Measurements from ENCODE around the gene NIPSNAP2. TPM values are rescaled to one million over a fixed set of nuclear protein-coding genes. Genes with fewer than 3 reads are reported as not detected.
"Not testable (repeated sequence)": the region's sequence is repeated elsewhere in the genome, so short reads cannot be mapped to it uniquely, and the experiment has no call there.

Gene NIPSNAP2
- polyA plus RNA-seq, 2 donors: 15.6 to 21.6 TPM

DNA sequence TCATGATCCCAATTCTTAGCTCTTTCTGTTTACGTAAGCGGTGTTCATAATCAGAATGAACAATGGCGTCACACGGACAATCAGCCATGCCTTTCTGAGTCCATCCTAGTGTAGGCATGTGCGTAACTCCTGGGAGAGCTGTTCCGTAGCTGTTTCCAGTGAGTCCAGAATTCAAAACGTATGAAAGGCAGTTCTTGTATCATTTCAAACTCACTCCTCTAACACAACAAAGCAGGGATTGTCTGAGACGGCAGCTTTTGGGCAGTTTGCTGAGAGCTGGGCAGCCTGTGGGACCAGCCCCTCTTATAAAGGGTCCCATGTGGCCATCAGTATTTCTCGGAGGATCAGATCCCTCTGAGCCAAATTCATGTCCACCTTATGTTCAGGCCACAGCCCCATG, 43.5 kb downstream of the NIPSNAP2 start:
- Histone ChIP-seq H3K9me3 (ENCODE audit: control insufficient read depth in 2 of 2, insufficient read depth in 1 of 2, low read depth in 1 of 2, low read length in 1 of 2) (no peaks in the 10 kb centered on the region), H3K27ac (ENCODE audit: low read depth in 2 of 2, low read length in 1 of 2) (no peak overlapping the region), H3K36me3 (ENCODE audit: control insufficient read depth in 2 of 2, insufficient read depth in 2 of 2, low read length in 1 of 2) (no peaks in the 10 kb centered on the region), H3K27me3 (ENCODE audit: control insufficient read depth in 1 of 2, insufficient read depth in 2 of 2, low read length in 2 of 2) (no peaks in the 10 kb centered on the region), H3K4me3 (ENCODE audit: low read depth in 1 of 2, low read length in 2 of 2) (no peak overlapping the region), H3K4me1 (ENCODE audit: control insufficient read depth in 2 of 2, insufficient read depth in 2 of 2, low read length in 1 of 2) (no peaks in the 10 kb centered on the region)
- 84 to 90% methylated on average over 9 of the region's 9 CpGs for whole genome bisulfite sequencing, 2 donors

DNA sequence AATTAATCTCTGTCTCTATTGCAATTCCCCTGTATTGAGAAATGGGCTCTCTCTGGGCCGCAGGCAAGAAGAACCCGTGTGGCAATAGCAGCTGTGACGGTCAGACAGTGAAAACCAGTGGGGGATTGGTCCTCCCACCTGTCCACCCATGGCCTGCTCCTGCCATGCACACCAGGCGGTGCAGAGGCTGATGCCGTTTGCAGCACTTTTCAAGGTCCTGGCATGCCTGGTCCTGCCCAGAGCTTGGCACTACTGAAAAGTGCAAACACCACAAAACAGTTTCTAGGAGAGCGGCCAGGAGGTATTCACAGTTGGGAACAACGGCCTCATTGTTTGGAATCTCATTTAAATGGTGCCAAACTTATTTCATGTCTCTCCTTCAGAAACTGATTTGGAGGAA, 45.3 kb downstream of the NIPSNAP2 start:
- 38 to 46% methylated on average over 7 of the region's 7 CpGs for WGBS, 2 donors
- no peak overlapping the region for H3K27ac ChIP-seq (ENCODE audit: low read depth in 2 of 2, low read length in 1 of 2)

DNA sequence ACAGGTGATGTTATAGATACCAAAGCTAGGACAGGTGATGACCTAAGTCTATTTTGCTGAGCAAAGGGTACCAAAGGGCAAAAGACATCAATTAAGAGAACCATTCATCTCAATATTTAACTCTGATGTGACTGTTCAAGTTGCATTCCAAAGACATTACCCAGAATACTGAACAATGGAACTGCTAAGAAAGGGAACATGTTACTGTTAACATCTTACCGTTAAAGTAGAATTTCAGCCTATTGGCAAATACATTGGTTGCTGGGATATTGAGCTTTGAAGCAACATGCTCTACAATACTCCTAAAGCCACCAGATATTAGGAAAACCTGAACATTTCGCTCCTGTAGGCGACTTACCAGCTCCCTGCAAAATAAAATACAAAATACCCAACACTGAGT, 52.6 kb downstream of the NIPSNAP2 start:
- not testable (repeated sequence) for H3K27ac ChIP-seq (ENCODE audit: low read depth in 2 of 2, low read length in 1 of 2); H3K9me3 ChIP-seq (ENCODE audit: control insufficient read depth in 2 of 2, insufficient read depth in 1 of 2, low read depth in 1 of 2, low read length in 1 of 2); H3K27me3 ChIP-seq (ENCODE audit: control insufficient read depth in 1 of 2, insufficient read depth in 2 of 2, low read length in 2 of 2); H3K36me3 ChIP-seq (ENCODE audit: control insufficient read depth in 2 of 2, insufficient read depth in 2 of 2, low read length in 1 of 2); H3K4me1 ChIP-seq (ENCODE audit: control insufficient read depth in 2 of 2, insufficient read depth in 2 of 2, low read length in 1 of 2); H3K4me3 ChIP-seq (ENCODE audit: low read depth in 1 of 2, low read length in 2 of 2)
- 74 to 95% methylated on average over 3 of the region's 3 CpGs for WGBS, 2 donors

More for the DNA sequence above, 45.3 kb downstream of the NIPSNAP2 start:
- Histone ChIP-seq H3K36me3 (ENCODE audit: control insufficient read depth in 2 of 2, insufficient read depth in 2 of 2, low read length in 1 of 2) (peaks cover 0 to 3% of the 10 kb centered on the region in 2 donors), H3K27me3 (ENCODE audit: control insufficient read depth in 1 of 2, insufficient read depth in 2 of 2, low read length in 2 of 2) (no peaks in the 10 kb centered on the region), H3K9me3 (ENCODE audit: control insufficient read depth in 2 of 2, insufficient read depth in 1 of 2, low read depth in 1 of 2, low read length in 1 of 2) (no peaks in the 10 kb centered on the region), H3K4me1 (ENCODE audit: control insufficient read depth in 2 of 2, insufficient read depth in 2 of 2, low read length in 1 of 2) (no peaks in the 10 kb centered on the region), H3K4me3 (ENCODE audit: low read depth in 1 of 2, low read length in 2 of 2) (no peak overlapping the region)

DNA sequence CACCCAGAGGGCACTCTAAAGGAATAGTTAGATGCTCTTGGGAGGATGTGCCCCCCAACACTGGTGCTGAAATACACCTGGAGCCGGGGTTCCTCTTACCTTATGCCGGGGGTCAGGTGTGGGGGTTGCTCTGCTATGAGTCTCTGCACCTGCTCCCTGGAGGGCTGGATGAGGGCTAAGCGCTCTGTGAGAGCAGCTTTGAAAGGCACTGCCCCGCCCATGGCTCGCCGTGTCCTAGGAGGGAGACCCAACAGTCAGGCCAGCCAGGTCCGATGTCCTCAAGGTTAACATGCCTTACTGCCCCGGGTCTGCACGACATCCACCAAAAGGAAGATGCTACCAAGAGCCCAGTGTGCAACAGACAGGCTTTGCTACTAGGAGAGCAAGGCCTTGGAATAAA, 55.1 kb downstream of the NIPSNAP2 start:
- H3K27ac ChIP-seq (ENCODE audit: low read depth in 2 of 2, low read length in 1 of 2): no peak overlapping the region
- peaks cover 2 to 4% of the 10 kb centered on the region in 2 donors for H3K36me3 ChIP-seq (ENCODE audit: control insufficient read depth in 2 of 2, insufficient read depth in 2 of 2, low read length in 1 of 2)
- no peaks in the 10 kb centered on the region for H3K4me1 ChIP-seq (ENCODE audit: control insufficient read depth in 2 of 2, insufficient read depth in 2 of 2, low read length in 1 of 2)
- no peak overlapping the region for H3K4me3 ChIP-seq (ENCODE audit: low read depth in 1 of 2, low read length in 2 of 2)
- H3K9me3 ChIP-seq (ENCODE audit: control insufficient read depth in 2 of 2, insufficient read depth in 1 of 2, low read depth in 1 of 2, low read length in 1 of 2): no peaks in the 10 kb centered on the region
- WGBS, 2 donors: 69 to 80% methylated on average over 9 of the region's 9 CpGs
- no peaks in the 10 kb centered on the region for H3K27me3 ChIP-seq (ENCODE audit: control insufficient read depth in 1 of 2, insufficient read depth in 2 of 2, low read length in 2 of 2)

DNA sequence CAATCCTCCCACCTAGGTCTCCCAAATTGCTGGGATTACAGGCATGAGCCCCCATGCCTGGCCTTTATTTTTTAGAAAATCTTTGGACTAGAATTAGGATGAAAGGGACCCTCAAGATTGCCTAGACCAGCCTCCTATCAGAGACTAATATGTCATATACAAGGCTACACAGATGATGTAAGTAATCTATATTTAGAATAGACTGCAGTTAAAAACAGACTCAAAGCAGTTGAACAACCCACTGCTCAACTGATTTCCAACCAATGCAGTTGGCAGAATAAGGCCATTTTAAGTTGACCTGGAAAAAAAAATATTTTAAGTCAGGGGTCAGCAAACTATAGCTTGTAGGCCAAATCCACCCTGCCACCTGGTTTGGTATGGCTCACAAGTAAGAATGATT, 59.1 kb downstream of the NIPSNAP2 start:
- Histone ChIP-seq H3K36me3 (ENCODE audit: control insufficient read depth in 2 of 2, insufficient read depth in 2 of 2, low read length in 1 of 2) (peaks cover 2 to 4% of the 10 kb centered on the region in 2 donors), H3K27ac (ENCODE audit: low read depth in 2 of 2, low read length in 1 of 2) (no peak overlapping the region), H3K4me1 (ENCODE audit: control insufficient read depth in 2 of 2, insufficient read depth in 2 of 2, low read length in 1 of 2) (no peaks in the 10 kb centered on the region), H3K27me3 (ENCODE audit: control insufficient read depth in 1 of 2, insufficient read depth in 2 of 2, low read length in 2 of 2) (no peaks in the 10 kb centered on the region), H3K9me3 (ENCODE audit: control insufficient read depth in 2 of 2, insufficient read depth in 1 of 2, low read depth in 1 of 2, low read length in 1 of 2) (no peaks in the 10 kb centered on the region), H3K4me3 (ENCODE audit: low read depth in 1 of 2, low read length in 2 of 2) (no peak overlapping the region)

DNA sequence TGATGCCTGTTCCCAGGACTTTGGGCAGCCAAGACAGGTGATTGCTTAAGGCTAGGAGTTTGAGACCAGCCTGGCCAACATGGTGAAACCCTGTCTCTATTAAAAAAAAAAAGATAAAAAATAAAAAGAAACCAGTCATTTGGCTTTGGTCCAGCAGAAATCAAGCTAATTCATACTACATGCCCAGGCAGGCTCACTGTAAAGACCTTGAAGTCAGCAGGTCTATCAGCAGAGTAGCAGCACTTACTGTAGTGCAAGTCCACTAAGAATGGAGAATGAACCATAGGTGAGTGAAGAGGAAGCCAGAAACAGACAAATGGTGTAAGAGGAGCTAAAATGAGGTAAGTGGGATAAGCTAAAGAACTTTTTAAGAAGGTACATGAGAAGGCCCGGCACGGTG, 62.2 kb downstream of the NIPSNAP2 start:
- Histone ChIP-seq H3K27ac (ENCODE audit: low read depth in 2 of 2, low read length in 1 of 2) (no peak overlapping the region), H3K9me3 (ENCODE audit: control insufficient read depth in 2 of 2, insufficient read depth in 1 of 2, low read depth in 1 of 2, low read length in 1 of 2) (no peaks in the 10 kb centered on the region), H3K27me3 (ENCODE audit: control insufficient read depth in 1 of 2, insufficient read depth in 2 of 2, low read length in 2 of 2) (no peaks in the 10 kb centered on the region), H3K4me1 (ENCODE audit: control insufficient read depth in 2 of 2, insufficient read depth in 2 of 2, low read length in 1 of 2) (no peaks in the 10 kb centered on the region), H3K4me3 (ENCODE audit: low read depth in 1 of 2, low read length in 2 of 2) (no peak overlapping the region), H3K36me3 (ENCODE audit: control insufficient read depth in 2 of 2, insufficient read depth in 2 of 2, low read length in 1 of 2) (no peaks in the 10 kb centered on the region)
- WGBS, 2 donors: 49 to 89% methylated on average over 2 of the region's 2 CpGs

DNA sequence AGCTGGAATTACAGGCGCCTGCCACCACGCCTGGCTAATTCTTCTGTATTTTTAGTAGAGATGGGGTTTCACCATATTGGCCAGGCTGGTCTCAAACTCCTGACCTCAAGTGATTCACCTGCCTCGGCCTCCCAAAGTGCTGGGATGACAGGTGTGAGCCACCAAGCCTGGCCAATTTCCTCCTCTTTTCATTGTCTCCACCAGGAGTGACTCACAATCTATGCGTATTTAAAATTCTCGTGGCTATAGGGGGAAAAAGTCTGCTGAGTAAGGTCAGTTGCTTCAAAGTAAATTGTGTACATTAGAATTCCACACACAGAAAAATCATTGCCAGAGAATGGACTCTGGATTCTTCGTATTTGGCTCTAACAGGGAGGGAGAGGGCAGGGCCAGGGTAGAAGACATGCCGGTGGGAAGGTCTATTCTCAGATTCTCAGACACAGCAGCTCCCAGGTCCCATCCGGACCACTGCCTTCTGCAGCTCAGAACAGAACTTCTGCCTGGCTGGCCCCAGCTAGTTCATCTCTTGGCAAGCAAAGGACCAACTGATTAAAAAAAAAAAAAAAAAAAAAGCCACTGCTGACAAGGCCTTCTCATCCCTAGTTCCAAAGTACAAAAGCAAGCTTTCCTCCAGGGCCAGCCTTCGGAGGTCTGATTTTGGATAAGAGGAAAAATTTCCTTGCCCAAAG, 64.7 kb downstream of the NIPSNAP2 start:
- Histone ChIP-seq H3K36me3 (ENCODE audit: control insufficient read depth in 2 of 2, insufficient read depth in 2 of 2, low read length in 1 of 2) (no peaks in the 10 kb centered on the region), H3K9me3 (ENCODE audit: control insufficient read depth in 2 of 2, insufficient read depth in 1 of 2, low read depth in 1 of 2, low read length in 1 of 2) (no peaks in the 10 kb centered on the region), H3K27me3 (ENCODE audit: control insufficient read depth in 1 of 2, insufficient read depth in 2 of 2, low read length in 2 of 2) (no peaks in the 10 kb centered on the region), H3K4me3 (ENCODE audit: low read depth in 1 of 2, low read length in 2 of 2) (no peak overlapping the region), H3K27ac (ENCODE audit: low read depth in 2 of 2, low read length in 1 of 2) (no peak overlapping the region), H3K4me1 (ENCODE audit: control insufficient read depth in 2 of 2, insufficient read depth in 2 of 2, low read length in 1 of 2) (no peaks in the 10 kb centered on the region)
- 73 to 81% methylated on average over 9 of the region's 9 CpGs for WGBS, 2 donors

DNA sequence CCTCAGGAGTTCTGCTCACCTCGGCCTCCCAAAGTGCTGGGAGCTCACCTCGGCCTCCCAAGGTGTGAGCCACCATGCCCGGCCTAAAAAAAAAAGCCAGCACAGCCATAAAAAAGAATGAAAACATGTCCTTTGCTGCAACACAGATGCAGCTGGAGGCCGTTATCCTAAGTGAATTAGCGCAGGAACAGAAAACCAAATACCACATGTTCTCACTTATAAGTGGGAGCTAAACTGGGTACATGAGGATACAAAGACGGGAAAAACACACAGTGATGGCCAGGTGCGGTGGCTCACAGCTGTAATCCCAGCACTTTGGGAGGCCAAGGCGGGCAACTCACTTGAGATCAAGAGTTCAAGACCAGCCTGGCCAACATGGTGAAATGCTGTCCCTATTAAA, 66.0 kb downstream of the NIPSNAP2 start:
- Histone ChIP-seq H3K27ac (ENCODE audit: low read depth in 2 of 2, low read length in 1 of 2) (no peak overlapping the region), H3K4me1 (ENCODE audit: control insufficient read depth in 2 of 2, insufficient read depth in 2 of 2, low read length in 1 of 2) (no peaks in the 10 kb centered on the region), H3K4me3 (ENCODE audit: low read depth in 1 of 2, low read length in 2 of 2) (no peak overlapping the region), H3K9me3 (ENCODE audit: control insufficient read depth in 2 of 2, insufficient read depth in 1 of 2, low read depth in 1 of 2, low read length in 1 of 2) (no peaks in the 10 kb centered on the region), H3K27me3 (ENCODE audit: control insufficient read depth in 1 of 2, insufficient read depth in 2 of 2, low read length in 2 of 2) (no peaks in the 10 kb centered on the region), H3K36me3 (ENCODE audit: control insufficient read depth in 2 of 2, insufficient read depth in 2 of 2, low read length in 1 of 2) (no peaks in the 10 kb centered on the region)
- 95 to 98% methylated on average over 8 of the region's 8 CpGs for WGBS, 2 donors

DNA sequence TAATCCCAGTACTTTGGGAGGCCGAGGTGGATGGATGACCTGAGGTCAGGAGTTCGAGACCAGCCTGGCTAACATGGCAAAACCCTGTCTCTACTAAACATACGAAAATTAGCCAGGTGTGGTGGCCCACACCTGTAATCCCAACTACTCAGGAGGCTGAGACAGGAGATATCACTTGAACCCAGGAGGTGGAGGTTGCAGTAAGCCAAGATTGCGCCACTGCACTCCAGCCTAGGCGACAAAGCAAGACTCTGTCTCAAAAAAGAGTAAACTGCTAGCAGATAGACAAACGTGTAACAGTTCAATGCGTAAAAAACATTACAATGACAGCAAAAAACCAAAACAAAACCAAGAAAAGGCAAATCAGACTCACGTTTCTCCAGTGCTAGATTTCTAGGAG, 67.2 kb downstream of the NIPSNAP2 start:
- not testable (repeated sequence) for H3K4me1 ChIP-seq (ENCODE audit: control insufficient read depth in 2 of 2, insufficient read depth in 2 of 2, low read length in 1 of 2); H3K9me3 ChIP-seq (ENCODE audit: control insufficient read depth in 2 of 2, insufficient read depth in 1 of 2, low read depth in 1 of 2, low read length in 1 of 2); H3K27me3 ChIP-seq (ENCODE audit: control insufficient read depth in 1 of 2, insufficient read depth in 2 of 2, low read length in 2 of 2); H3K4me3 ChIP-seq (ENCODE audit: low read depth in 1 of 2, low read length in 2 of 2); H3K27ac ChIP-seq (ENCODE audit: low read depth in 2 of 2, low read length in 1 of 2); H3K36me3 ChIP-seq (ENCODE audit: control insufficient read depth in 2 of 2, insufficient read depth in 2 of 2, low read length in 1 of 2)
- WGBS, 2 donors: 85 to 88% methylated on average over 8 of the region's 8 CpGs

DNA sequence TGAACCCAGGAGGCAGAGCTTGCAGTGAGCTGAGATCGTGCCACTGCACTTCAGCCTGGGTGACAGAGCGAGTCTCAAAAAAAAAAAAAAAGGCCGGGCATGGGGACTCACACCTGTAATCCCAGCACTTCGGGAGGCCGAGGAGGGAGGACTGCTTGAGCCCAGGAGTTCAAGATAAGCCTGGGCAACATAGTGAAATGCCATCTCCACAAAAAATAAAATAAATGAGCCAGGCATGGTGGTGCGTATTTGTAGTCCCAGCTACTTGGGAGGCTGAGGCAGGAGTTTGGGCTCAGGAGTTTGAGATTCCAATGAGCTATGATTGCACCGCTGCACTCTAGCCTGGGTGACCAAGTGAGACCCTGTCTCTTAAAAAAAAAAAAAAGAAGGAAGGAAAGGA, 68.2 kb downstream of the NIPSNAP2 start:
- not testable (repeated sequence) for H3K27ac ChIP-seq (ENCODE audit: low read depth in 2 of 2, low read length in 1 of 2); H3K9me3 ChIP-seq (ENCODE audit: control insufficient read depth in 2 of 2, insufficient read depth in 1 of 2, low read depth in 1 of 2, low read length in 1 of 2); H3K27me3 ChIP-seq (ENCODE audit: control insufficient read depth in 1 of 2, insufficient read depth in 2 of 2, low read length in 2 of 2); H3K4me3 ChIP-seq (ENCODE audit: low read depth in 1 of 2, low read length in 2 of 2); H3K36me3 ChIP-seq (ENCODE audit: control insufficient read depth in 2 of 2, insufficient read depth in 2 of 2, low read length in 1 of 2); H3K4me1 ChIP-seq (ENCODE audit: control insufficient read depth in 2 of 2, insufficient read depth in 2 of 2, low read length in 1 of 2)
- WGBS, 2 donors: 97% methylated on average over 7 of the region's 7 CpGs
